H1 (cell line): ENCODE measurements around the gene TMEM145. TPM values are rescaled to one million over a fixed set of nuclear protein-coding genes. Genes with fewer than 3 reads are reported as not detected.

Experiments
- CTCF ChIA-PET: fragments of 300-600 bp; sonication (Branson Sonifier 250); formaldehyde crosslinking; loops from one replicate; lab custom pipeline; 2021; ENCODE audit not compliant: partially characterized antibody; lab: Charles Lee
- POLR2A ChIA-PET: fragments of 300-600 bp; sonication (Branson Sonifier 250); formaldehyde crosslinking; loops from one replicate; lab custom pipeline; 2021; ENCODE audit warnings: inconsistent platforms; ENCODE audit not compliant: partially characterized antibody; lab: Charles Lee
- DNase-seq, 2 experiments: peaks; one replicate each; pipeline versions ENCODE4 v3.0.0 to v3.0.0-alpha.2; 2010 to 2022; ENCODE audit warnings: low spot score in 2 of 2, low read depth in 1 of 2, mixed read lengths in 1 of 2
- FAIRE-seq: peaks from 2 replicates; lab custom pipeline; 2011; peaks lifted over from hg19 to GRCh38; lab: Jason Lieb, UNC
- H2AFZ ChIP-seq: 2 replicates; pipeline ENCODE4 v1.8.1; 2012; ENCODE audit warnings: low read length, inconsistent platforms
- H2AK5ac ChIP-seq: 2 replicates; pipeline ENCODE4 v1.6.1; 2013; ENCODE audit warnings: low read depth, low read length
- H2BK120ac ChIP-seq: replicated peaks from 2 replicates; pipeline ENCODE3; 2013; ENCODE audit warnings: low read depth, low read length, inconsistent platforms
- H2BK12ac ChIP-seq: 2 replicates; pipeline ENCODE4 v1.6.1; 2013; ENCODE audit warnings: low read depth, low read length
- H2BK15ac ChIP-seq: 2 replicates; pipeline ENCODE4 v1.6.1; 2013; ENCODE audit warnings: low read length
- H2BK20ac ChIP-seq: 2 replicates; pipeline ENCODE4 v1.6.1; 2013; ENCODE audit warnings: low read length
- H2BK5ac ChIP-seq: 2 replicates; pipeline ENCODE4 v1.6.1; 2013; ENCODE audit warnings: low read depth, low read length
- H3K14ac ChIP-seq: 2 replicates; pipeline ENCODE4 v1.6.1; 2013; ENCODE audit warnings: inconsistent platforms; ENCODE audit not compliant: insufficient read length
- H3K18ac ChIP-seq: 2 replicates; pipeline ENCODE4 v1.6.1; 2013; ENCODE audit warnings: low read length; ENCODE audit errors: extremely low read depth
- H3K23ac ChIP-seq: 2 replicates; pipeline ENCODE4 v1.6.1; 2013; ENCODE audit warnings: inconsistent platforms; ENCODE audit not compliant: insufficient read length
- H3K23me2 ChIP-seq: 2 replicates; pipeline ENCODE4 v1.6.1; 2013; ENCODE audit warnings: low read depth, low read length
- H3K27ac ChIP-seq: 2 replicates; pipeline ENCODE4 v1.6.1; 2011; ENCODE audit warnings: low read depth, low read length, inconsistent platforms
- H3K27me3 ChIP-seq, 4 experiments: replicated peaks in 1 of 4; 1 replicate in 1 of 4; 2 replicates in 3 of 4; pipeline versions ENCODE4 v1.6.1 to v1.8.1; 2011 to 2013; ENCODE audit warnings: low read length in 3 of 4, mild to moderate bottlenecking in 3 of 4, inconsistent platforms in 2 of 4, mixed read lengths in 2 of 4, moderate library complexity in 1 of 4; ENCODE audit not compliant: control insufficient read depth in 3 of 4, insufficient read depth in 3 of 4; ENCODE audit errors: extremely low read depth in 1 of 4
- H3K36me3 ChIP-seq, 4 experiments: 2 replicates each; pipeline versions ENCODE4 v1.6.1 to v1.8.1; 2011 to 2013; ENCODE audit warnings: mild to moderate bottlenecking in 4 of 4, low read length in 3 of 4, moderate library complexity in 2 of 4, control low read depth in 1 of 4, inconsistent platforms in 1 of 4; ENCODE audit not compliant: insufficient read depth in 4 of 4, control insufficient read depth in 2 of 4
- H3K4ac ChIP-seq: replicated peaks from 2 replicates; pipeline ENCODE3; 2013; ENCODE audit warnings: low read length, low read depth, mixed read lengths, inconsistent platforms; ENCODE audit not compliant: insufficient read length
- H3K4me1 ChIP-seq, 4 experiments: replicated peaks in 1 of 4; 1 replicate in 1 of 4; 2 replicates in 3 of 4; pipeline versions ENCODE4 v1.6.1 to v1.8.1; 2011 to 2013; ENCODE audit warnings: low read length in 3 of 4, inconsistent platforms in 2 of 4, mixed read lengths in 1 of 4; ENCODE audit not compliant: insufficient read depth in 4 of 4, control insufficient read depth in 3 of 4
- H3K4me2 ChIP-seq, 2 experiments: 2 replicates each; pipeline versions ENCODE4 v1.6.1 to v1.8.1; 2011 to 2013; ENCODE audit warnings: low read depth in 2 of 2, low read length in 2 of 2, control low read depth in 1 of 2, inconsistent platforms in 1 of 2, mild to moderate bottlenecking in 1 of 2; ENCODE audit not compliant: insufficient read depth in 1 of 2
- H3K4me3 ChIP-seq, 4 experiments: fragments of 200-600, 300-600 bp in 1 of 4; sonication (generic), shearing (Covaris generic), sonication (Bioruptor Twin) in 1 of 4; 2 replicates each; pipeline versions ENCODE4 v1.5.1 to v1.8.1; 2011 to 2016; ENCODE audit warnings: low read length in 4 of 4, low read depth in 3 of 4, control low read depth in 2 of 4, inconsistent platforms in 2 of 4, mild to moderate bottlenecking in 2 of 4, mixed read lengths in 1 of 4, moderate library complexity in 1 of 4; ENCODE audit not compliant: insufficient read depth in 2 of 4; ENCODE audit errors: extremely low read depth in 1 of 4
- H3K56ac ChIP-seq: replicated peaks from 2 replicates; pipeline ENCODE3; 2013; ENCODE audit warnings: low read depth, mild to moderate bottlenecking, mixed read lengths, low read length, inconsistent platforms; ENCODE audit not compliant: insufficient read length
- H3K79me1 ChIP-seq: 2 replicates; pipeline ENCODE4 v1.6.1; 2013; ENCODE audit warnings: low read depth, low read length, control low read depth
- H3K79me2 ChIP-seq, 2 experiments: 2 replicates each; pipeline versions ENCODE4 v1.6.1 to v1.8.1; 2012 to 2013; ENCODE audit warnings: low read length in 2 of 2, mild to moderate bottlenecking in 2 of 2, inconsistent platforms in 1 of 2; ENCODE audit not compliant: insufficient read depth in 2 of 2, control insufficient read depth in 1 of 2
- H3K9ac ChIP-seq, 4 experiments: replicated peaks in 1 of 4; 1 replicate in 1 of 4; 2 replicates in 3 of 4; pipeline versions ENCODE4 v1.6.1 to v1.8.1; 2011 to 2013; ENCODE audit warnings: low read depth in 3 of 4, low read length in 3 of 4, control low read depth in 2 of 4, mild to moderate bottlenecking in 2 of 4, moderate library complexity in 2 of 4, inconsistent platforms in 1 of 4; ENCODE audit errors: extremely low read depth in 1 of 4
- H3K9me3 ChIP-seq, 2 experiments: 2 replicates each; pipeline versions ENCODE4 v1.6.1 to v1.8.1; 2012 to 2013; ENCODE audit warnings: mild to moderate bottlenecking in 2 of 2, moderate library complexity in 2 of 2, control low read depth in 1 of 2, inconsistent platforms in 1 of 2, low read depth in 1 of 2, low read length in 1 of 2, mixed read lengths in 1 of 2; ENCODE audit not compliant: insufficient read depth in 2 of 2
- H4K20me1 ChIP-seq, 2 experiments: replicated peaks in 1 of 2; 2 replicates each; pipeline versions ENCODE3 to v1.8.1; 2011 to 2013; ENCODE audit warnings: inconsistent platforms in 2 of 2, low read length in 2 of 2, mild to moderate bottlenecking in 1 of 2; ENCODE audit not compliant: insufficient read depth in 2 of 2, control insufficient read depth in 1 of 2
- H4K5ac ChIP-seq: 2 replicates; pipeline ENCODE4 v1.6.1; 2013; ENCODE audit warnings: low read length, low read depth, mixed read lengths, inconsistent platforms; ENCODE audit not compliant: insufficient read length
- H4K8ac ChIP-seq: 2 replicates; pipeline ENCODE4 v1.8.0; 2013; ENCODE audit warnings: mild to moderate bottlenecking, moderate library complexity, low read length, inconsistent platforms; ENCODE audit not compliant: insufficient read depth; ENCODE audit errors: extremely low read depth
- H4K91ac ChIP-seq: replicated peaks from 2 replicates; pipeline ENCODE3; 2013; ENCODE audit warnings: low read length, mixed read lengths, inconsistent platforms; ENCODE audit not compliant: insufficient read length
- CEBPB ChIP-seq: IDR thresholded peaks from 2 replicates; pipeline ENCODE4 v1.6.1; 2012; ENCODE audit warnings: low read depth, low read length
- E2F6 ChIP-seq: IDR thresholded peaks from 2 replicates; pipeline ENCODE4 v1.6.1; 2012; ENCODE audit warnings: inconsistent platforms
- EGR1 ChIP-seq: IDR thresholded peaks from 2 replicates; pipeline ENCODE4 v1.6.1; 2011; ENCODE audit warnings: low read depth, low read length, borderline replicate concordance
- GABPA ChIP-seq: IDR thresholded peaks from 2 replicates; pipeline ENCODE4 v1.6.1; 2011; ENCODE audit warnings: mild to moderate bottlenecking, low read length, moderate library complexity, borderline replicate concordance; ENCODE audit not compliant: insufficient read depth
- JUN ChIP-seq: IDR thresholded peaks from 2 replicates; pipeline ENCODE4 v1.6.1; 2011; ENCODE audit warnings: low read depth, mild to moderate bottlenecking, improper control_type of control experiment, low read length
- JUND ChIP-seq: IDR thresholded peaks from 2 replicates; pipeline ENCODE4 v1.6.1; 2011; ENCODE audit warnings: mild to moderate bottlenecking, improper control_type of control experiment, low read length
- MAFK ChIP-seq: IDR thresholded peaks from 2 replicates; pipeline ENCODE4 v1.6.1; 2012; ENCODE audit warnings: low read depth, mild to moderate bottlenecking, improper control_type of control experiment, low read length
- NANOG ChIP-seq: IDR thresholded peaks from 2 replicates; pipeline ENCODE4 v1.6.1; 2011; ENCODE audit warnings: low read length, low read depth, mild to moderate bottlenecking, inconsistent platforms; ENCODE audit not compliant: insufficient read depth, poor library complexity, severe bottlenecking
- SAP30 ChIP-seq: fragments of 300-600 bp; sonication (generic); IDR thresholded peaks from 2 replicates; pipeline ENCODE4 v1.7.1; 2012; ENCODE audit warnings: low read length, moderate library complexity, mild to moderate bottlenecking, inconsistent platforms; ENCODE audit not compliant: insufficient read depth, insufficient replicate concordance
- SIRT6 ChIP-seq: IDR thresholded peaks from one replicate; pipeline ENCODE4 v1.7.1; 2012; ENCODE audit warnings: low read length, inconsistent platforms
- SP4 ChIP-seq: IDR thresholded peaks from 2 replicates; pipeline ENCODE4 v1.6.1; 2012; ENCODE audit warnings: low read length, inconsistent platforms
- TAF7 ChIP-seq: optimal IDR thresholded peaks from 2 replicates; pipeline ENCODE3; 2011; ENCODE audit warnings: low read depth, mild to moderate bottlenecking, inconsistent platforms, low read length, moderate library complexity, borderline replicate concordance
- TCF12 ChIP-seq: IDR thresholded peaks from 2 replicates; pipeline ENCODE4 v1.6.1; 2011; ENCODE audit warnings: low read depth, mild to moderate bottlenecking, low read length
- TEAD4 ChIP-seq: IDR thresholded peaks from 2 replicates; pipeline ENCODE4 v1.6.1; 2012; ENCODE audit warnings: low read depth, low read length, inconsistent platforms, mixed read lengths
- YY1 ChIP-seq: IDR thresholded peaks from 2 replicates; pipeline ENCODE4 v1.6.1; 2011; ENCODE audit warnings: low read depth, mild to moderate bottlenecking, low read length
- WGBS, 2 experiments: shearing (Covaris generic) in 1 of 2; methylation state at CpG; one replicate each; pipeline versions ENCODE4 v1.1.6 to v1.1.7; 2013 to 2015; ENCODE audit warnings: low lambda C conversion rate in 2 of 2, mixed read lengths in 2 of 2, inconsistent platforms in 1 of 2, low coverage in 1 of 2, missing lambda C conversion rate in 1 of 2; ENCODE audit not compliant: insufficient replicate concordance in 2 of 2, insufficient coverage in 1 of 2, insufficient read length in 1 of 2; ENCODE audit errors: extremely low coverage in 1 of 2, missing lambda C conversion rate in 1 of 2; 5-methylcytosine and 5-hydroxymethylcytosine counted together
- polyA plus RNA-seq, 7 experiments: library from polyadenylated mRNA; depleted of rRNA in 3 of 7; stranded (reverse) in 5 of 7; unstranded in 2 of 7; fragments of >200 nt in 5 of 7; fragments of 200-250 nt in 2 of 7; gene quantifications; 1 replicate in 5 of 7; 2 replicates in 1 of 7; 4 replicates in 1 of 7; pipeline versions ENCODE4 v1.2.1 to v1.2.3, GENCODE V29; 2011 to 2013; ENCODE audit warnings: missing spikeins in 2 of 7, mixed read lengths in 2 of 7
- total RNA-seq: library from RNA; stranded (reverse); fragmentation: NEBNext Ultra II Directional; extraction: Animal tissue kit (Norgen Biotek cat#: 25700); gene quantifications from 2 replicates; pipeline ENCODE4 v1.2.1, GENCODE V29; 2021

Gene TMEM145
- total and polyA plus RNA-seq, 2 of the 8 experiments (the other 6 are each of a cell fraction or from before 2014, with no cell fraction given): 2.3 to 4.7 TPM

- no peaks in the 10 kb centered on the region for H3K23me2 ChIP-seq
- H3K79me2 ChIP-seq: no peaks in the 10 kb centered on the region
- CTCF ChIA-PET: no interaction called here
- no peak overlapping the region for H3K23ac ChIP-seq
- no peak overlapping the region for H2BK12ac ChIP-seq
- H3K4me1 ChIP-seq: no peaks in the 10 kb centered on the region
- no peaks in the 10 kb centered on the region for H3K79me1 ChIP-seq
- H3K4me2 ChIP-seq: no peak overlapping the region
- no peak for TF ChIP-seq TAF7
- TF ChIP-seq JUN: no peak
- TF ChIP-seq NANOG: no peak
- no peak for TF ChIP-seq SP4
- no peak for TF ChIP-seq EGR1
- no peak for TF ChIP-seq JUND
- TF ChIP-seq MAFK: no peak
- TF ChIP-seq TEAD4: no peak
- no peak for TF ChIP-seq YY1
- TF ChIP-seq SIRT6: no peak
- no peak for TF ChIP-seq E2F6
- no peak for TF ChIP-seq TCF12
- TF ChIP-seq SAP30: no peak
- no peak for TF ChIP-seq GABPA
- TF ChIP-seq CEBPB: no peak
- POLR2A ChIA-PET: interaction anchor here (1.0 to 1.3 kb wide), 2 partner anchors 20 to 27 kb away, joined by 3 to 4 read pairs; no protein-coding TSS in a partner anchor
- no peak overlapping the region for H3K27ac ChIP-seq
- H2BK120ac ChIP-seq: no peak overlapping the region
- H2BK5ac ChIP-seq: no peak overlapping the region
- H3K4ac ChIP-seq: no peak overlapping the region
- H4K8ac ChIP-seq: no peak overlapping the region
- no peak overlapping the region for H3K4me3 ChIP-seq
- H2BK20ac ChIP-seq: no peak overlapping the region
- H2AFZ ChIP-seq: no peak overlapping the region
- H3K14ac ChIP-seq: no peak overlapping the region
- H3K18ac ChIP-seq: no peak overlapping the region
- no peak overlapping the region for H4K91ac ChIP-seq
- no peak overlapping the region for H2AK5ac ChIP-seq
- DNase-seq (no peak), FAIRE-seq (no peak)
- H4K20me1 ChIP-seq: peaks cover 1 to 2% of the 10 kb centered on the region in 2 experiments
- no peak overlapping the region for H3K9ac ChIP-seq
- H2BK15ac ChIP-seq: no peak overlapping the region
- H3K56ac ChIP-seq: no peak overlapping the region
- 90% methylated on average over 3 of the region's 3 CpGs; no CpG with 5 or more reads in 1 of the 2 experiments for WGBS, 2 experiments
- no peak overlapping the region for H4K5ac ChIP-seq
- no peaks in the 10 kb centered on the region for H3K27me3 ChIP-seq
- H3K9me3 ChIP-seq: no peaks in the 10 kb centered on the region
- peaks cover 0 to 6% (median 2%) of the 10 kb centered on the region in 4 experiments; a peak in 2 of 8 replicates for H3K36me3 ChIP-seq
Measured at GRCh38 chr19:42350417-42350816, 37.3 kb downstream of the TMEM145 start.
